BJ (cell line): ENCODE data around the gene PEDS1. TPM values are rescaled to one million over a fixed set of nuclear protein-coding genes. Genes with fewer than 3 reads are reported as not detected.
"Not testable (repeated sequence)": the region's sequence is repeated elsewhere in the genome, so short reads cannot be mapped to it uniquely, and the experiment has no call there.

ENCODE experiments used
- CTCF ChIA-PET: fragments of 350-600 bp; formaldehyde crosslinking; extraction: SDS; loops from one replicate; lab custom pipeline; 2021; ENCODE audit warnings: antibody characterized with exemption, inconsistent platforms; lab: Yijun Ruan, JAX
- POLR2A ChIA-PET: fragments of 300-600 bp; sonication (Branson Sonifier 250); formaldehyde crosslinking; extraction: SDS; loops from one replicate; lab custom pipeline; 2021; ENCODE audit warnings: antibody characterized with exemption; lab: Charles Lee
- DNase-seq: peaks from one replicate; pipeline ENCODE4 v3.0.0-alpha.2; 2011; ENCODE audit warnings: low read depth
- H3K27me3 ChIP-seq: 2 replicates; pipeline ENCODE4 v1.6.0; 2011; ENCODE audit warnings: low read length; ENCODE audit not compliant: control insufficient read depth, insufficient read depth
- H3K36me3 ChIP-seq: 2 replicates; pipeline ENCODE4 v1.5.1; 2011; ENCODE audit warnings: low read length; ENCODE audit not compliant: control insufficient read depth, insufficient read depth
- H3K4me3 ChIP-seq: 2 replicates; pipeline ENCODE4 v1.5.1; 2011; ENCODE audit warnings: low read depth, mild to moderate bottlenecking, control low read depth, low read length
- CTCF ChIP-seq: IDR thresholded peaks from 2 replicates; pipeline ENCODE4 v1.5.1; 2011; ENCODE audit warnings: low read depth, mild to moderate bottlenecking, control low read depth, inconsistent platforms, low read length, moderate library complexity; ENCODE audit not compliant: insufficient read depth
- polyA plus RNA-seq: library from polyadenylated mRNA; depleted of rRNA; stranded (reverse); fragments of >200 nt; gene quantifications from 2 replicates; pipeline ENCODE4 v1.2.3, GENCODE V29; 2011; rRNA removed

Gene PEDS1
- polyA plus RNA-seq, 1 experiment: 52.3 TPM

GRCh38 chr20:50107086-50107660 is 46.4 kb downstream of the PEDS1 start:
- Histone ChIP-seq H3K4me3 (no peak overlapping the region), H3K36me3 (peaks cover 2% of the 10 kb centered on the region; the same call in 1 of the 2 replicates), H3K27me3 (no peaks in the 10 kb centered on the region)
- TF ChIP-seq CTCF: no peak
- POLR2A ChIA-PET: interaction anchor here (0.6 kb wide), 2 partner anchors 232 to 632 kb away, joined by 3 to 5 read pairs; no protein-coding TSS in a partner anchor
- DNase-seq: no peak
- CTCF ChIA-PET: interaction anchor here (1.5 kb wide), 1 partner anchor 128 kb away, joined by 8 read pairs; no protein-coding TSS in a partner anchor

GRCh38 chr20:50106669-50107068 is 46.9 kb downstream of the PEDS1 start:
- not testable (repeated sequence) for H3K36me3 ChIP-seq, H3K4me3 ChIP-seq, H3K27me3 ChIP-seq, DNase-seq
- POLR2A ChIA-PET: interaction anchor here (0.6 kb wide), 2 partner anchors 233 to 633 kb away, joined by 3 to 5 read pairs; no protein-coding TSS in a partner anchor
- CTCF ChIA-PET: interaction anchor here (0.6 to 1.5 kb wide), 4 partner anchors 21 to 151 kb away, joined by 3 to 8 read pairs (median 4); partner anchors contain the start of gene PEDS1

Other genes with a start within 250 kb of the PEDS1 start
- 3.5 and 5.7 TPM in 2 replicates for gene SPATA2, start 238.2 kb downstream of the PEDS1 start, polyA plus RNA-seq
- 53.6 and 54.1 TPM in 2 replicates for gene RNF114, start 217.3 kb downstream of the PEDS1 start, polyA plus RNA-seq
- gene SNAI1, start 170.7 kb downstream of the PEDS1 start, polyA plus RNA-seq: 3.6 and 6.5 TPM in 2 replicates
- gene UBE2V1, start 40.6 kb downstream of the PEDS1 start, polyA plus RNA-seq: 101 and 138 TPM in 2 replicates
- 23.3 and 24.6 TPM in 2 replicates for gene CEBPB, start 37.1 kb upstream of the PEDS1 start, polyA plus RNA-seq